Motor neuron (in vitro differentiated cells): Measurements from ENCODE around the gene SOCS6. TPM values are rescaled to one million over a fixed set of nuclear protein-coding genes. Genes with fewer than 3 reads are reported as not detected.
"Not testable (repeated sequence)": the region's sequence is repeated elsewhere in the genome, so short reads cannot be mapped to it uniquely, and the experiment has no call there.

ENCODE experiments used
- ATAC-seq, 8 experiments: fragments of 200-7000 bp; cut with Tn5 transposase; replicated peaks in 6 of 8; 2 replicates each; pipeline ENCODE4 v1.8.0; 2021; ENCODE audit warnings: mild to moderate bottlenecking in 8 of 8, moderate library complexity in 8 of 8
- H3K27ac ChIP-seq, 2 donors: fragments of 250-450 bp; sonication (Bioruptor Pico); 2 replicates each; pipeline ENCODE4 v1.9.0; 2021; ENCODE audit warnings: antibody characterized with exemption in 2 of 2, mild to moderate bottlenecking in 2 of 2, moderate library complexity in 1 of 2
- H3K4me1 ChIP-seq, 2 donors: fragments of 250-450 bp; sonication (Bioruptor Pico); replicated peaks in 1 of 2; 2 replicates each; pipeline ENCODE4 v1.6.1; 2021; ENCODE audit warnings: antibody characterized with exemption in 2 of 2, mild to moderate bottlenecking in 2 of 2, moderate library complexity in 1 of 2
- H3K4me3 ChIP-seq, 5 donors: fragments of 250-450 bp; sonication (Bioruptor Pico); 2 replicates each; pipeline ENCODE4 v1.9.0; 2021; ENCODE audit warnings: antibody characterized with exemption in 5 of 5, mild to moderate bottlenecking in 5 of 5, moderate library complexity in 4 of 5
- WGBS, 10 experiments: fragments of 450-650 bp; shearing (Covaris generic); methylation state at CpG; one replicate each; pipeline ENCODE4 v1.0.0; 2022; 5-methylcytosine and 5-hydroxymethylcytosine counted together
- in situ Hi-C, 9 experiments: fragments of 400-800 bp; cut with MboI; loops; one replicate each; pipeline ENCODE4 v1.15.0; 2021; ENCODE audit warnings: low sequenced_read_pairs in 9 of 9, low pct_unique_long_range_greater_than_20kb in 2 of 9; ENCODE audit not compliant: unreplicated experiment in 9 of 9
- total RNA-seq, 8 experiments: library from RNA; unstranded; fragments of 300-600 nt; gene quantifications; 2 replicates each; pipeline versions ENCODE4 v1.2.3 to v1.2.4, GENCODE V29; 2022

The SOCS6 gene
- total RNA-seq, 8 experiments from 2014 or later = 9.1 to 19.7 (median 13.3) TPM

GRCh38 chr18:70333757-70334156 lies 44.9 kb downstream of the SOCS6 start:
- in situ Hi-C loops = no loop called here
- Histone ChIP-seq H3K4me1 (no peaks in the 10 kb centered on the region), H3K4me3 (no peak overlapping the region), H3K27ac (no peak overlapping the region)
- WGBS, 10 experiments = 0 to 93% (median 71%) methylated on average over 1 to 2 of the region's 2 CpGs; no CpG with 5 or more reads in 1 of the 10 experiments
- peak in 5 of 8 experiments; percentile 32 to 90 (median 63) for ATAC-seq

GRCh38 chr18:70334264-70334663 lies 45.4 kb downstream of the SOCS6 start:
- Histone ChIP-seq H3K4me1 (no peaks in the 10 kb centered on the region), H3K27ac (no peak overlapping the region), H3K4me3 (no peak overlapping the region)
- in situ Hi-C loops = no loop called here
- no peak for ATAC-seq
- WGBS, 10 experiments = 100% methylated on average over 1 of the region's 1 CpG; no CpG with 5 or more reads in 8 of the 10 experiments

DNA sequence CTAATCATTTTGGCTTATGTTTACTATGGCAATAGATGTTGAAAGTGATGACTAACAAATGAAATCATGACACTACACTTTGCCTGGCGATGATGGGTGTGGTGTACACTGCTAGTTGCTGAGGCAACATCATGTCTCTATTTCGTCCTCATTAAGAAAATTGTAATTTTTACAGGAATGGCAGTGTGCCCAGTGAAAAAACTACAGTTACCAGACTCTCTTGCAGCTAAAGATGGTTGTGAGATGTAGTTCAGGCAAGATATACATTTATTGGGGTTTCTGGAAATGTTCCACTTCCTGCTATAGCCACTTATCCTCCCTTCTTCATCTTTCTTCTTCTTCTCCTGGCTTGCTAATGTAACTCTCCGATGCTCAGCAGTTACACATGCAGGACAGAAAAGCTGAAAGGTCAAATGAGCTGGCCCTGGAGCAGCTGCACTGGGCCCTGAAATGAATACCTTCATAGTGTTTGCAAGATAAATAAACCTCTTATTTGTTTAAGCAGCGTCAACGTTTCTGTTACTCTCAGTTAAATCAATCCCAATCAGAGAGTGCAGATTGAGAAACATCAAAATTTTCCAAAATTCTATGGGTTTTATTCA lies 46.0 kb downstream of the SOCS6 start:
- WGBS, 10 experiments = 75 to 100% (median 90%) methylated on average over 1 to 5 of the region's 5 CpGs; no CpG with 5 or more reads in 1 of the 10 experiments
- in situ Hi-C loops = no loop called here
- Histone ChIP-seq H3K4me3 (no peak overlapping the region), H3K27ac (no peak overlapping the region), H3K4me1 (no peaks in the 10 kb centered on the region)
- no peak for ATAC-seq

- no peak for ATAC-seq
- 17 to 97% (median 75%) methylated on average over 1 to 5 of the region's 5 CpGs; no CpG with 5 or more reads in 1 of the 10 experiments for WGBS, 10 experiments
- no peak overlapping the region for H3K27ac ChIP-seq
- H3K4me3 ChIP-seq = no peak overlapping the region
- no peaks in the 10 kb centered on the region for H3K4me1 ChIP-seq
- in situ Hi-C loops = no loop called here
Measured at GRCh38 chr18:70335892-70336726, 47.3 kb downstream of the SOCS6 start.

DNA sequence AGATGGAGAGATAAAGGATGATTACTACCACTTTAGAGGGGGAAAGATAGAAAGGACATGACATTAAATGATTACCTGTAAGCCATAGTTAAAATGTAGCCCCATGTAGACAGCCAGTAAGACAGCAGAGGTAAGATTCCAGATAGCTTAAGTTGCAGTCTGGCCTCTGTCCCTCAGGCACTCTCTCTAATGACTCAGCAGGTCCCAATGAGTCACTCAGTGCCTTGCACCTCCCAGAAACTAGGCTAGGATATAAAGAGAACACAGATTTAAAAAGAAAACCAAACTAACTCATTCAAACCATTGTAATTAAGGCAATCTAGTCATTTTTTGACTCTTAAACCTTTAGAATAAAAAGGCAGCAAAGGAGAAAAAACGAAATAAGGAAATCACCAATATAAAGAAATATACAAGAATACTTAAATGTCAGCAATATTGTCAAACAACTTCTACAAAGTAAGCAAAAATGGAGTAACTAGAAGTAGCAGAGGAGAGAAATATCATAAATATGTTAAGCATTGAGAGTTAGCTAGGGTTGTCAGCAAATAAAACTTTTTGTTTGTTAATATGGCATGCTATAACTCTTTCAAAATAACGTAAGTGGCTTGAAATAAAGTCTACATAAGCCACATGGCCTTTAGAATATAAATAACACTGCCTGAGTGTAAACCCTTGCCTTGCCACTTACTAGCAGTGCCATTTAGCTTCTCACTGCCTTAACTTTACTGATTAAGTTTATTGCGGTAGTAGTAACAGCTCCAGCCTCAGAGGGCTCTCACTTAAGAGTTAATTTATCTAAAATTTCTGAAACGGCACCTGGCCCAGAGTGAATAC lies 48.5 kb downstream of the SOCS6 start:
- H3K27ac ChIP-seq = no peak overlapping the region

DNA sequence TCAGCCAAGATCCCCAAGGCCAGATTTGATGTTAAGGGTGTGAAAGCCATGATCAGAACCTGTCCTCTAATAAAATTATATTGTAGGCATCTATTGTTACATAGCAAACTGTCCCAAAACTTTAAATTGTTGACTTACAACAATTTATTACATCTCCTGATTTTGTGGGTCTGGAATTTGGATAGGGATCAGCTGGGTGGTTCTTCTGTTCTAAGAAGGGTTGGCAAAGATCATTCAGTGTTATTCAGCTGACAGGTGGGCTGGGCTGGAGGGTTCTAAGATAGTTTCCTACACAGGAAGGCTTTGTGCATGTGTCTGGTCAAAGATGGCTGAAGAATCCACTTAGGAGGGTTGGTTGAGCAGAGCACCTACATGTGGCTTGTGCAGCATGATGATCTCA lies 50.0 kb downstream of the SOCS6 start:
- in situ Hi-C loops = no loop called here
- ATAC-seq = no peak
- no peaks in the 10 kb centered on the region for H3K4me1 ChIP-seq

More for the DNA sequence above, 48.5 kb downstream of the SOCS6 start:
- in situ Hi-C loops = no loop called here
- ATAC-seq = peak; percentile 70 to 91 (median 84)
- Histone ChIP-seq H3K4me3 (no peak overlapping the region), H3K4me1 (no peaks in the 10 kb centered on the region)
- WGBS, 10 experiments = 50 to 94% (median 71%) methylated on average over 2 to 4 of the region's 4 CpGs

DNA sequence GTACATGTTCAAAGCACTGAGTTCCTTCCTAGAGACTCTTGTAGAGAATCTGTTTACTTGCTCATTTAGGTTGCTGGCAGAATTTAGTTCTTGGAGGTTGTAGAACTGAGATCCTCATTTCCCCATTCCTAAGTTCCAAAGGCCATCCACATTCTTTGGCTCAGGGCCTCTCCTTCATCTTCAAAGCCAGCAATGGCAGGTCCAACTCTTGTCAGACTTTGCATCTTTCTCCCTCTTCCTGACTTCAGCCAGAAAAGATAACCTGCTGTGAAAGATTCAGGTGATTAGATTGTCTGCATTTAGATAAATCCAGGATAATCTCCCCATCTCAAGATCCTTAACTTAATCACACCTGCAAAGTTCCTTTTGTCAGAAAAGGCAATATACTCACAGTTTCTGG lies 51.1 kb downstream of the SOCS6 start:
- in situ Hi-C loops = no loop called here

More for the DNA sequence above, 50.0 kb downstream of the SOCS6 start:
- H3K4me3 ChIP-seq = no peak overlapping the region
- no peak overlapping the region for H3K27ac ChIP-seq

DNA sequence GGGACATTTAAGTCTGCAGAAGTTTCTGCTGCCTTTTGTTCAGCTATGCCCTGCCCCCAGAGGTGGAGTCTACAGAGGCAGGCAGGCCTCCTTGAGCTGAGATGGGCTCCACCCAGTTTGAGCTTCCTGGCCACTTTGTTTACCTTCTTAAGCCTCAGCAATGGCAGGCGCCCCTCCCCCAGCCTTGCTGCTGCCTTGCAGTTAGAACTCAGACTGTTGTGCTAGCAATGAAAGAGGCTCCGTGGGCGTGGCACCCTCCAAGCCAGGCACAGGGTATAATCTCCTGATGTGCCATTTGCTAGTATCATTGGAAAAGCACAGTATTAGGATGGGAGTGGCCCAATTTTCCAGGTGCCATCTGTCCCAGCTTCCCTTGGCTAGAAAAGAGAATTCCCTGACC lies 59.6 kb downstream of the SOCS6 start:
- 83 to 100% methylated on average over 1 to 3 of the region's 3 CpGs; no CpG with 5 or more reads in 8 of the 10 experiments for WGBS, 10 experiments
- H3K4me3 ChIP-seq, H3K27ac ChIP-seq, H3K4me1 ChIP-seq, in situ Hi-C loops: not testable (repeated sequence)
- peak in 1 of 8 experiments; percentile 43 for ATAC-seq

More for the DNA sequence above, 51.1 kb downstream of the SOCS6 start:
- Histone ChIP-seq H3K4me3 (no peak overlapping the region), H3K4me1 (no peaks in the 10 kb centered on the region), H3K27ac (no peak overlapping the region)
- ATAC-seq = no peak

GRCh38 chr18:70349316-70349715 lies 60.5 kb downstream of the SOCS6 start:
- no peak overlapping the region for H3K4me3 ChIP-seq
- ATAC-seq = peak in 1 of 8 experiments; percentile 71
- H3K4me1 ChIP-seq = no peaks in the 10 kb centered on the region
- no peak overlapping the region for H3K27ac ChIP-seq
- in situ Hi-C loops = no loop called here

GRCh38 chr18:70354080-70354479 lies 65.2 kb downstream of the SOCS6 start:
- Histone ChIP-seq H3K4me1 (no peaks in the 10 kb centered on the region), H3K27ac (no peak overlapping the region), H3K4me3 (no peak overlapping the region)
- WGBS, 10 experiments = 67 to 100% (median 93%) methylated on average over 1 to 4 of the region's 4 CpGs; no CpG with 5 or more reads in 3 of the 10 experiments
- in situ Hi-C loops = no loop called here
- ATAC-seq = no peak

DNA sequence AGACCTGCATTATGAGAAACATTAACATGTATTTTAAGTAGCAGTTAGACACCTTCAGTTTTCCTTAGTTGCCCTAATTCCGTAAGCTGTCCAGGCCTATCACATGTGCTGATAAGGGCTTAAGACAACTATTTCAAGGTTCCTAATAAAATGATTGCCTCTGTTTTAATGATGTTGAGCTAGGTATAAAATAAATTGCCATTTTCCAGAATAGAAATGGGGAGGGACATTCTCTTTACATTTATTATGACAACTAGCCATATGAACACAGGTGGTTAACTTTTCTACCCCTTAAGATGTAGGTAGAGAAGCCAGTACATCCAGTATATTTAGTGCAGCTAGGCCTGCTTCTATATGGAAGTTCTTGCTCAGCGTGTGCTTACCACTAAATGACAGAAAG lies 65.9 kb downstream of the SOCS6 start:
- H3K27ac ChIP-seq = no peak overlapping the region
- ATAC-seq = no peak
- H3K4me3 ChIP-seq = no peak overlapping the region
- in situ Hi-C loops = no loop called here
- WGBS, 10 experiments = 69 to 100% (median 92%) methylated on average over 1 to 2 of the region's 2 CpGs; no CpG with 5 or more reads in 1 of the 10 experiments
- no peaks in the 10 kb centered on the region for H3K4me1 ChIP-seq

- 33 to 90% (median 69%) methylated on average over 1 to 5 of the region's 5 CpGs for WGBS, 10 experiments
- no peak for ATAC-seq
- Histone ChIP-seq H3K4me1 (no peaks in the 10 kb centered on the region), H3K4me3 (no peak overlapping the region), H3K27ac (no peak overlapping the region)
- in situ Hi-C loops = no loop called here
Measured at GRCh38 chr18:70355620-70356385, 67.0 kb downstream of the SOCS6 start.

- ATAC-seq = peak in 3 of 8 experiments; percentile 33 to 93 (median 89)
Measured at GRCh38 chr18:70358105-70358406, 69.2 kb downstream of the SOCS6 start.

More at GRCh38 chr18:70358105-70358406, 69.2 kb downstream of the SOCS6 start:
- H3K27ac ChIP-seq, H3K4me1 ChIP-seq, in situ Hi-C loops, H3K4me3 ChIP-seq: not testable (repeated sequence)
- WGBS, 10 experiments = 0 to 100% (median 75%) methylated on average over 1 to 5 of the region's 5 CpGs; no CpG with 5 or more reads in 2 of the 10 experiments
